Ovary (tissue), 1 donor: ENCODE results near the gene HADHB.

Experiments used
- EP300 ChIP-seq: sonication (generic); formaldehyde crosslinking; IDR thresholded peaks from one replicate; pipeline ENCODE4 v1.6.1; 2017; ENCODE audit warnings: antibody characterized with exemption
- POLR2A ChIP-seq: fragments of 450-650 bp; IDR thresholded peaks from one replicate; pipeline ENCODE4 v1.6.1; 2017; ENCODE audit warnings: antibody characterized with exemption, mild to moderate bottlenecking, moderate library complexity

GRCh38 chr2:26238311-26238958, 6.3 kb upstream of the HADHB start:
- TF ChIP-seq EP300 (no peak), POLR2A (no peak)
